GM12873 (cell line): Measurements from ENCODE around the gene CATSPER3.

Source experiments
- TF ChIP-seq, protein P1 (sequence below): IDR thresholded peaks from 2 replicates; pipeline ENCODE4 v1.5.1; 2012; ENCODE audit warnings: low read depth, mild to moderate bottlenecking, moderate library complexity, low read length, control low read depth; ENCODE audit not compliant: insufficient read depth; ENCODE audit errors: missing control alignments

The CATSPER3 gene

DNA sequence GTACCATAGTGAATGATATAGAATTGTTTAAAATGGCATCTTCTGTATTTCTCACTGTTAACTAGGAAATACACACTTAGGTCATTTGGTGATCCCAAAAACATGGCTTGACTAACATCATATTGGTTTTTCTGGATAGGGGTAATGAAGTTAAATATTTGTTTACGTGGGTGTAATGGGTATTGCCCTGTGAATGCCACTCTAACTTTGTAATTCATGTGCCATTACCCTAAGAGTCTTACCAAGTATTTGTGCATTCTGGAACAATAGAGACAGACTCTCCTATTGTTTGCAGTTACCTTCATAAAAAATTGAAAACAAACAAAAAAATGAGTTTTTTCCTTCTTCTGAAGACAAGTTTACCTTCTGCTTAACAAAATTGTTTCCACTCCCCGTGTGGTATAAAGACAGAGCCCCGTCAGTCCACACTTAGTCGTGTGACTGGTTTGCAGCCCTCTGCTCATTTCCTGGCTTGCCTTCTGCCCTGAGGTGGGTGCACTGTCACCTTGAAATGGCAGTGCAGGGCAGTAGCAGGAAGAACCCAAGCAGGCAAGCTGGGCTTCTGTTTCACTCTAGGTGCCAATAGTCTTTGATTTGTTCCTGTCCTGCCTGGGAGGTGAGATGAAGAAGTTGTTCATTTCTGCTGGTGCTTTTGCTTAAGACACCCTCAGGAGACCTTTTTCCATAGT lies 9.6 kb upstream of the CATSPER3 start:
- TF ChIP-seq, protein P1, sequence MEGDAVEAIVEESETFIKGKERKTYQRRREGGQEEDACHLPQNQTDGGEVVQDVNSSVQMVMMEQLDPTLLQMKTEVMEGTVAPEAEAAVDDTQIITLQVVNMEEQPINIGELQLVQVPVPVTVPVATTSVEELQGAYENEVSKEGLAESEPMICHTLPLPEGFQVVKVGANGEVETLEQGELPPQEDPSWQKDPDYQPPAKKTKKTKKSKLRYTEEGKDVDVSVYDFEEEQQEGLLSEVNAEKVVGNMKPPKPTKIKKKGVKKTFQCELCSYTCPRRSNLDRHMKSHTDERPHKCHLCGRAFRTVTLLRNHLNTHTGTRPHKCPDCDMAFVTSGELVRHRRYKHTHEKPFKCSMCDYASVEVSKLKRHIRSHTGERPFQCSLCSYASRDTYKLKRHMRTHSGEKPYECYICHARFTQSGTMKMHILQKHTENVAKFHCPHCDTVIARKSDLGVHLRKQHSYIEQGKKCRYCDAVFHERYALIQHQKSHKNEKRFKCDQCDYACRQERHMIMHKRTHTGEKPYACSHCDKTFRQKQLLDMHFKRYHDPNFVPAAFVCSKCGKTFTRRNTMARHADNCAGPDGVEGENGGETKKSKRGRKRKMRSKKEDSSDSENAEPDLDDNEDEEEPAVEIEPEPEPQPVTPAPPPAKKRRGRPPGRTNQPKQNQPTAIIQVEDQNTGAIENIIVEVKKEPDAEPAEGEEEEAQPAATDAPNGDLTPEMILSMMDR = no peak

DNA sequence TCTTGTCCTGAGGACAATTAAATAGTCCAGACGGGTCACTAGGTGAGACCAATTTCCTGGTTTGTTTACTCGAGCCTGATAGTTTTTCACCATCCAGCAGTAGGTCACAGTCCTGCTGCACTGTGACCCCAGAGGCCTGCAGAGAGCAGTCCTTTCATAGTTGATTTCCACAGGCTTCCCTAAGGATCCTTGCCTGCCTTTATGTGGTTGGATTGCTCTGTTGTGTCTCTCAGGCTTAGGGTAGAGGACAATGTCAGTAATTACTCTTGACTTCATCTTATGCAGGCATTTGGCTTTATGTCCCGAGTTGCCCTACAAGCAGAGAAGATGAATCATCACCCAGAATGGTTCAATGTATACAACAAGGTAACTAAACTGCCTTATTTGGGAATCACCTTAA lies 9.0 kb upstream of the CATSPER3 start:
- TF ChIP-seq, protein P1 = no peak

DNA sequence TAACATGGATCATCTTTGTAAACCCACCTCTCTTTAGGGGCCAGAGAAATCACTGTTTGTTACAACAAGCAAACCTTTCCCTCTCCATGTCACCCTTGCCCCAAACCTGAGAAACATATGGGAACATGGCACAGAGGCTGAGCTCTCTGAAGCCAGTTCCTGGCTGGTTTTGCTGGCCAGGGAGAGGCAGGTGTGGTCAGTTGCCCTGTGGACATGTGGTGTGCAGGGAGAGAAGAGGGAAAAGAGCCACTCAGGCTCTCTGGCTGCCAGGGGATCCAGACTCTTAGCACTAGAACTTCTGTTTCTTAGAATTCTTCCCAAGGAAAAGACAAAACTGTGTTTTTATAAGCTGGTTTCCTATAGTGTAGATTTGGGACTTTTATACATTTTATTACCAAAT lies 4.6 kb upstream of the CATSPER3 start:
- TF ChIP-seq, protein P1 = no peak

DNA sequence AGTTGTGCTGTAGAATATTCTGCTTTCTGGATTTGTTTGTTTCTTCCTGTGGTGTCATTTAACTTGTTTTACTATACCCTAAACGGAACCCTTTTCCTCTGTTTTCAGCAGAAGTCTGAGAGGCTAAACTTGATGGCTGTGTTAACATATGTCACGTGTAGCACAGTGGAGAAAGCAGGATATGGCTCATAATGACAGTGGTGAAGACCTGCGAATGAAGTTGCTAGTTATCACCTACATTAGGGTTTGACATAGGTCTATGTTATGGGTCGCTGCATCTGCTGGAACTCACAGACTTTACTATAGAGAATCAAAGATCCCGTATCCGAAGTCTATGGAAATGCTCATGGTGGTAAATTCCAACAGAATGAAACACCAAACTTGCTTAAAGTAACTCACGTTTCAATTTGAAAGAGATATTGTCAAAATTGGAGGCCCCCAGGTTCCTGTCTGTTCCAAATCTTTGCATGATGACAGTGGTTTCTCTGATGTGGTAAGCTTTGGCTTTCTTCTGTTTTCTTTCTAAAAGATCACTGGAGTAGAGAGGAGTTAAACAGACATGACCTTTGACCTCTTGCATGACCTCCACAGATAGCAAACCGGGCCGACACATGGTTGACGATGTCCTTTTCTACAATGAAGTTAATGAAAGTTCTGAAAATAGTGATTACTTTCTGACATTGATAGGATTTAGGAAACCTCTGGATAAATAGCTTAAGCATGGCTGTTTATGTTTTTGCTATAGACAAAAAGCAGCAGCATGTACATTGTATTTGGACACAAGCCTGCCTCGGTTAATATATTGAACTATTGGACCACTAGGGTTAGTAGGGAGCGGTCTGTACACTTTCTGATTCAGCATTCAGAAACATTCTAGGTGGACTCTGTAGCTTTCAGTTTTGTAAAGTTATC lies 3.1 kb upstream of the CATSPER3 start:
- TF ChIP-seq, protein P1 = no peak

DNA sequence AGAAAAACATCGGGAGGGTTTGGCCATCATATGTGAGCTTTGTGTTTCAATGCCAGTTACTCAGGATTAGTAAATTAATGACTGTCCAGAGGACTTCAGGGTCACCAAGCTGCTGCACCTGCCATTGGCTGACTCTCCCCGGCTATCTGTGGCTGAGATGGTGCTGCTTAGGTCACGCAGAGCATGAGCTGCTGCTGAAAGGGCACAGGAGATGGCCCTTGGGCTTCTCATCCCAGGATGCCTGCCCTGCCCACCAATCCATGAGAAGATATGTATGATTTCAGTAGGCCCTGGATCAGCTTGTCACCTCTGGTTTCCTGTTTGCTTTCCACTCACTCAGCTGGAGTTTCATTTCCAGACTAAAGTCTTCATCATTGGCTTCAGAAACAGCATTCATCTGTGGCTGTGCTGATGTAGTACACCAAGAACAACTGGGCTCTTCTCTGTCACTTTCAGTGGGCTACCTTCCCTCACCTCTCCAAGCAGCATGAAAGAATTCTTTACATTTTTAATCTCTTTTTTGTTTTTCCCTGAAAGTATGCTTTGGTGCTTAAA lies 2.4 kb upstream of the CATSPER3 start:
- TF ChIP-seq, protein P1 = no peak

DNA sequence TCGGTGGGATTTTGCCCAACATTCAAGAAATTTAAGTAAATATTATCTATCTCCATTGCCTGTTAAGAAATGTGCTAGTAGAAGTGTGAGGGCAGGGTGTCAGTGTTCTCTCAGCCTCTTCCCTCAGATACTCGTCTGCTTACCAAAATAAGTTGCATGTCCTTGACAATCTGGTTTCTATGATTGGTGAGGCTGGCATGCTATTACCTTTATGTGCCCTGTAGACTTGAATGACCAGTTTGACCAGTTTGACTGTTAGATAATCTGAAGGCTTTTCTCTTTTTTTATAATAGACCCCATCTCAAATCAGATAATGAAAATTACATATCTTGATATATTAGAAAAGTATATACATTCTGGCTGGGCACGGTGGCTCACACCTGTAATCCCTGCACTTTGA lies 348 bp downstream of the CATSPER3 start:
- TF ChIP-seq, protein P1 = no peak

DNA sequence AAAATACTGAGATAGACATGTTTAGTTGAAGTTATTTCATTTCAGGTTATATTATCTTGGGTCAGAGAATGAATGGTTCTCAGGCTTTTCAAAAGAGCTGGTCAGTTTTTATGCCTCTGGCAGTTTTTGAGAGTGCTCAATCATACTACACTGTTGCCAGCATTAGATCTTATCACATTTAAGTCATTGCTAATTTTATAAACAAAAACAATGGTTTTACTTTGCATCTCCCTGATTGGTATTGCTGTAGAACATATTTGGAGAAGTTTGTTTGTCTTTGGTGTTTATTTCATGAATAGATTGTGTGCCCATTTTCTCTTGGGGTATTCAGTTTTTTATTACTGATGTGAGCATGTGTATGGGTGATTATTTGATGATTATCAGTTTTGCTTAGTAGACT lies 1.5 kb downstream of the CATSPER3 start:
- TF ChIP-seq, protein P1 = no peak
